ENCODE measurements around the gene BAK1. TPM values are rescaled to one million over a fixed set of nuclear protein-coding genes. Genes with fewer than 3 reads are reported as not detected.

The BAK1 gene
- total RNA-seq, 1 donor from 2014 or later: 54.8 TPM

GRCh38 chr6:33595001-33595846 lies 15.1 kb upstream of the BAK1 start:
- H4K20me1 ChIP-seq (ENCODE audit: insufficient read depth, low read length): no peaks in the 10 kb centered on the region
- H3K79me2 ChIP-seq (ENCODE audit: insufficient read depth, low read length): no peaks in the 10 kb centered on the region
- no peak overlapping the region for H3K27ac ChIP-seq (ENCODE audit: low read depth, low read length)
- no peaks in the 10 kb centered on the region for H3K36me3 ChIP-seq (ENCODE audit: insufficient read depth, low read length)
- TF ChIP-seq EZH2 (IDR thresholded peaks at IDR 0.05; ENCODE audit: insufficient read depth, low read length) (no peak), CTCF (IDR thresholded peaks at IDR 0.05; ENCODE audit: insufficient read depth, low read depth, low read length) (no peak)
- no peak overlapping the region for H2AFZ ChIP-seq (ENCODE audit: low read depth, low read length)
- no peaks in the 10 kb centered on the region for H3K9me3 ChIP-seq (ENCODE audit: insufficient read depth, low read depth, low read length)
- Mint-ChIP-seq H3K27me3 (ENCODE audit: low read depth, unreplicated experiment) (peaks cover 6% of the 10 kb centered on the region), H3K4me3 (ENCODE audit: unreplicated experiment) (no peak overlapping the region), H3K27ac (ENCODE audit: unreplicated experiment) (peak overlapping the region; percentile 75), H3K36me3 (ENCODE audit: low read depth, unreplicated experiment) (peaks cover 3% of the 10 kb centered on the region), H3K9me3 (ENCODE audit: unreplicated experiment) (peaks cover 3% of the 10 kb centered on the region), H3K4me1 (ENCODE audit: low read depth, unreplicated experiment) (peaks cover 13% of the 10 kb centered on the region)
- no peak overlapping the region for H3K4me2 ChIP-seq (ENCODE audit: low read length)
- DNase-seq (ENCODE audit: low read depth) (no peak), FAIRE-seq (no peak)
- H3K9ac ChIP-seq (ENCODE audit: low read length): no peak overlapping the region
- H3K4me3 ChIP-seq (ENCODE audit: insufficient read depth, low read depth, low read length): no peak overlapping the region
- peaks cover 17% of the 10 kb centered on the region for H3K4me1 ChIP-seq (ENCODE audit: insufficient read depth, low read length)
- H3K27me3 ChIP-seq (ENCODE audit: insufficient read depth, low read length): no peaks in the 10 kb centered on the region

- FAIRE-seq (no peak), DNase-seq (ENCODE audit: low read depth) (no peak)
- Histone ChIP-seq H4K20me1 (ENCODE audit: insufficient read depth, low read length) (no peaks in the 10 kb centered on the region), H3K4me2 (ENCODE audit: low read length) (peak overlapping the region; percentile 71), H3K9me3 (ENCODE audit: insufficient read depth, low read depth, low read length) (no peaks in the 10 kb centered on the region), H3K4me3 (ENCODE audit: insufficient read depth, low read depth, low read length) (peak overlapping the region; percentile 23), H3K27ac (ENCODE audit: low read depth, low read length) (no peak overlapping the region), H2AFZ (ENCODE audit: low read depth, low read length) (peak overlapping the region; percentile 77), H3K4me1 (ENCODE audit: insufficient read depth, low read length) (peaks cover 23% of the 10 kb centered on the region), H3K36me3 (ENCODE audit: insufficient read depth, low read length) (no peaks in the 10 kb centered on the region), H3K27me3 (ENCODE audit: insufficient read depth, low read length) (no peaks in the 10 kb centered on the region), H3K9ac (ENCODE audit: low read length) (peak overlapping the region; percentile 31), H3K79me2 (ENCODE audit: insufficient read depth, low read length) (no peaks in the 10 kb centered on the region)
- no peak overlapping the region for H3K27ac Mint-ChIP-seq (ENCODE audit: unreplicated experiment)
- H3K4me3 Mint-ChIP-seq (ENCODE audit: unreplicated experiment): no peak overlapping the region
- peaks cover 3% of the 10 kb centered on the region for H3K36me3 Mint-ChIP-seq (ENCODE audit: low read depth, unreplicated experiment)
- peaks cover 6% of the 10 kb centered on the region for H3K27me3 Mint-ChIP-seq (ENCODE audit: low read depth, unreplicated experiment)
- H3K9me3 Mint-ChIP-seq (ENCODE audit: unreplicated experiment): no peaks in the 10 kb centered on the region
- no peak for TF ChIP-seq EZH2 (IDR thresholded peaks at IDR 0.05; ENCODE audit: insufficient read depth, low read length)
- peaks cover 10% of the 10 kb centered on the region for H3K4me1 Mint-ChIP-seq (ENCODE audit: low read depth, unreplicated experiment)
Observed at GRCh38 chr6:33593414-33593727, 13.3 kb upstream of the BAK1 start.

- H3K9me3 ChIP-seq (ENCODE audit: insufficient read depth, low read depth, low read length): no peaks in the 10 kb centered on the region
- H2AFZ ChIP-seq (ENCODE audit: low read depth, low read length): peak overlapping the region; percentile 77
- TF ChIP-seq CTCF (IDR thresholded peaks at IDR 0.05; ENCODE audit: insufficient read depth, low read depth, low read length): no peak
- no peak for TF ChIP-seq EZH2 (IDR thresholded peaks at IDR 0.05; ENCODE audit: insufficient read depth, low read length)
- H3K4me2 ChIP-seq (ENCODE audit: low read length): peak overlapping the region; percentile 71
- no peaks in the 10 kb centered on the region for H4K20me1 ChIP-seq (ENCODE audit: insufficient read depth, low read length)
- Mint-ChIP-seq H3K9me3 (ENCODE audit: unreplicated experiment) (no peaks in the 10 kb centered on the region), H3K36me3 (ENCODE audit: low read depth, unreplicated experiment) (peaks cover 3% of the 10 kb centered on the region), H3K27ac (ENCODE audit: unreplicated experiment) (no peak overlapping the region), H3K4me1 (ENCODE audit: low read depth, unreplicated experiment) (peaks cover 10% of the 10 kb centered on the region), H3K27me3 (ENCODE audit: low read depth, unreplicated experiment) (peaks cover 6% of the 10 kb centered on the region), H3K4me3 (ENCODE audit: unreplicated experiment) (no peak overlapping the region)
- H3K4me3 ChIP-seq (ENCODE audit: insufficient read depth, low read depth, low read length): peak overlapping the region; percentile 23
- no peaks in the 10 kb centered on the region for H3K36me3 ChIP-seq (ENCODE audit: insufficient read depth, low read length)
- no peak overlapping the region for H3K27ac ChIP-seq (ENCODE audit: low read depth, low read length)
- no peaks in the 10 kb centered on the region for H3K79me2 ChIP-seq (ENCODE audit: insufficient read depth, low read length)
- peaks cover 23% of the 10 kb centered on the region for H3K4me1 ChIP-seq (ENCODE audit: insufficient read depth, low read length)
- FAIRE-seq (no peak), DNase-seq (ENCODE audit: low read depth) (no peak)
- peak overlapping the region; percentile 31 for H3K9ac ChIP-seq (ENCODE audit: low read length)
- H3K27me3 ChIP-seq (ENCODE audit: insufficient read depth, low read length): no peaks in the 10 kb centered on the region
Observed at GRCh38 chr6:33592595-33593413, 12.7 kb upstream of the BAK1 start.
